SK-N-MC (cell line): ENCODE measurements around the gene MEDAG.

Source experiments
- EZH2 ChIP-seq: fragments of 200-600 bp; sonication (generic); IDR thresholded peaks from one replicate; pipeline ENCODE4 v1.6.1; 2017; ENCODE audit warnings: antibody characterized with exemption
- POLR2AphosphoS5 ChIP-seq: IDR thresholded peaks from 2 replicates; pipeline ENCODE4 v1.6.1; 2012; ENCODE audit warnings: mild to moderate bottlenecking, low read depth, low read length, borderline replicate concordance

- TF ChIP-seq EZH2 (no peak), POLR2AphosphoS5 (no peak)
Observed at GRCh38 chr13:30900436-30900835, 5.6 kb upstream of the MEDAG start.
